Kidney epithelial cell (primary cell): ENCODE data around the gene CARD11. TPM values are rescaled to one million over a fixed set of nuclear protein-coding genes. Genes with fewer than 3 reads are reported as not detected.

Source experiments
- DNase-seq: peaks from one replicate; pipeline ENCODE4 v3.0.0-alpha.2; 2010; ENCODE audit warnings: low read depth
- H3K27me3 ChIP-seq: 2 replicates; pipeline ENCODE4 v1.6.0; 2011; ENCODE audit warnings: low read length; ENCODE audit not compliant: control insufficient read depth, insufficient read depth
- H3K36me3 ChIP-seq: 2 replicates; pipeline ENCODE4 v1.5.1; 2011; ENCODE audit warnings: low read length; ENCODE audit not compliant: control insufficient read depth, insufficient read depth
- H3K4me3 ChIP-seq: 2 replicates; pipeline ENCODE4 v1.5.1; 2011; ENCODE audit warnings: low read depth, mild to moderate bottlenecking, control low read depth, low read length
- CTCF ChIP-seq: IDR thresholded peaks from 2 replicates; pipeline ENCODE4 v1.5.1; 2011; ENCODE audit warnings: mild to moderate bottlenecking, moderate library complexity, low read length, control low read depth, inconsistent platforms; ENCODE audit not compliant: insufficient read depth, poor library complexity, severe bottlenecking
- total RNA-seq: library from RNA; depleted of rRNA; stranded (reverse); fragments of >200 nt; gene quantifications from 2 replicates; pipeline ENCODE4 v1.2.3, GENCODE V29; 2015

The CARD11 gene
- total RNA-seq, 1 donor from 2014 or later: 31.0 TPM

GRCh38 chr7:2980401-2981102 is 63.1 kb downstream of the CARD11 start:
- H3K4me3 ChIP-seq: no peak overlapping the region
- no peaks in the 10 kb centered on the region for H3K36me3 ChIP-seq
- no peak for TF ChIP-seq CTCF
- no peak for DNase-seq
- no peaks in the 10 kb centered on the region for H3K27me3 ChIP-seq

- no peak for DNase-seq
- TF ChIP-seq CTCF: no peak
- H3K36me3 ChIP-seq: no peaks in the 10 kb centered on the region
Measured at GRCh38 chr7:2979951-2980350, 63.7 kb downstream of the CARD11 start.

GRCh38 chr7:2979201-2979631 is 64.5 kb downstream of the CARD11 start:
- TF ChIP-seq CTCF: no peak
- no peaks in the 10 kb centered on the region for H3K36me3 ChIP-seq
- no peak for DNase-seq
- no peak overlapping the region for H3K4me3 ChIP-seq
- H3K27me3 ChIP-seq: no peaks in the 10 kb centered on the region

More at GRCh38 chr7:2979951-2980350, 63.7 kb downstream of the CARD11 start:
- H3K27me3 ChIP-seq: no peaks in the 10 kb centered on the region
- H3K4me3 ChIP-seq: no peak overlapping the region

- no peak for DNase-seq
- H3K27me3 ChIP-seq: no peaks in the 10 kb centered on the region
- no peak overlapping the region for H3K4me3 ChIP-seq
- no peaks in the 10 kb centered on the region for H3K36me3 ChIP-seq
- TF ChIP-seq CTCF: no peak
Measured at GRCh38 chr7:2978408-2978807, 65.3 kb downstream of the CARD11 start.

GRCh38 chr7:2975821-2976371 is 67.8 kb downstream of the CARD11 start:
- DNase-seq: no peak
- TF ChIP-seq CTCF: no peak
- Histone ChIP-seq H3K36me3 (no peaks in the 10 kb centered on the region), H3K27me3 (no peaks in the 10 kb centered on the region), H3K4me3 (no peak overlapping the region)

- TF ChIP-seq CTCF: no peak
- Histone ChIP-seq H3K4me3 (no peak overlapping the region), H3K27me3 (no peaks in the 10 kb centered on the region), H3K36me3 (no peaks in the 10 kb centered on the region)
- DNase-seq: no peak
Measured at GRCh38 chr7:2974093-2974819, 69.4 kb downstream of the CARD11 start.
